DMS53 treated with DMSO at 0.1 percent for 48 hours (cell line): ENCODE data around the gene ZC2HC1B.
"Not testable (repeated sequence)": the region's sequence is repeated elsewhere in the genome, so short reads cannot be mapped to it uniquely, and the experiment has no call there.

Experiments
- DNase-seq: peaks from one replicate; lab custom pipeline; 2025; ENCODE audit not compliant: unreplicated experiment; lab: John Stamatoyannopoulos, UW

ZC2HC1B gene

DNA sequence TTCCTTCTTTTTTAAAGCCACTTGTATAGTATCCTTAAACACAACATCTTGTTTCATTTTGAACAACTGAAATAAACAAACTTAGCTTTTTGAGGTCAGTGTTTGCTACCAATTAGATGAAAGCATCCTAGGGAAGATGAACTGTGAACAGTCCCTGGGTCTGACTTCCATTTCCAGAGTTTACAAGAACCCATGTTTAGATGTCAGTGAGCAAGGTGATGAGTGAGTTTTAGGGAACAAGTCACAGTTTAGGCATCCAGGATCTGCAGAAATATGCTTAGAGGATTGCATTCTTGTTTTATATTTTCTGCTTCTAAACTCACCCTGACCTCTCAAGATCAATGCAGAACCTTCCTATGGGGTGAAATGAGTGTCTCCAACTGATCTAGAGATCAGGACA is 3.0 kb downstream of the ZC2HC1B start:
- no peak for DNase-seq

DNA sequence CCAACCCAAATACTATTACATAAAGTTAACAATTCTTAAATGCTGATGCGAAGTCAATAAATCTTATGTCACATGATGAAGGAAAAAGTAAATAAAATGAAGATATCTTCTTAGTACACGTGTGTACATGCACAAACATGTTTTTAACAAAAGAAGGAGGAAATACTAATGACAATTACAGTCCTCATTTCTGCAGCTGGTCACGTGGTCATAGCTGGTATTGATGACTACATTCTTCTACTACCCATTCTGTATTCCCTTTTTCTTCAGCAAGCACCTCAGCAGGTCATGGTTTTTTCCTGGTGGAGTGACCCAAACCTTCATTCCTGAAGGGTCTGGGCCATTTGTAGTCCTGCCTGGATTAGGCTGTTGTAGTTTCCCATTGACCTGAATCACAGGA is 4.5 kb downstream of the ZC2HC1B start:
- not testable (repeated sequence) for DNase-seq

DNA sequence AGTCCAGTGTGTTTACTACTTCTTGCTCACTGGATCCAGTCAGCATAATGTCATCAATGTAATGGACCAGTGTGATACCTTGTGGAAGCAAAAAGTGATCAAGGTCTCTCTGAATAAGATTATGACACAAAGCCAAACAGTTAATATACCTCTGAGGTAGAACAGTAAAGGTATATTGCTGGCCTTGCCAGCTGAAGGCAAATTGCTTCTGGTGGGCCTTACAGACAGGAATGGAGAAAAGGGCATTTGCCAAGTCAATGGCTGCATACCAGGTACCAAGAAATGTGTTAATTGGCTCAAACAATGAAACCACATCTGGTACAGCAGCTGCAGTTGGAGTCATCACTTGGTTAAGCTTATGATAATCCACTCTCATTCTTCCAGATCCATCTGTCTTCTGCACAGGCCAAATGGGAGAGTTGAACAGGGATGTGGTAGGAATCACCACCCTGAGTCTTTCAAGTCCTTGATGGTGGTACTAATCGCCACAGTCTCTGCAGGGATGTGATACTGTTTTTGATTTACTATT is 7.0 kb downstream of the ZC2HC1B start:
- DNase-seq = not testable (repeated sequence)

DNA sequence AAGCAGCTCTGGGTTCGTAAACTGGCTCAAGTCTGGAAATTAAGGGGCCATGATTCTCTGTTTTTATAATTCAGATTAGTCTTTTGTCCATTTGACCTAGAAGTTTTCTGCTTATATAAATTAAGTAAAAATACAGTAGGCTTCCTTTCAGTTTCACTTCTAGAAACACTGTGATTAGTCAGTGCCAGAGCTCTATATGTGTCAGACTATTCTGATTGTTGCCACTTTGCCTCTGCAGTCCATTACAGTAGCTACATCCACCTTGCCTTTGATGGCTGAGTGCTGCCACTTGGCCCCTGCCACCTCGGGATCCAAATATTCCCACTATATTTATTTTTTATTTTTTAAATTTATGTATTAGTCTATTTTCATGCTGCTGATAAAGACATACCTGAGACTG is 7.9 kb downstream of the ZC2HC1B start:
- DNase-seq = no peak

DNA sequence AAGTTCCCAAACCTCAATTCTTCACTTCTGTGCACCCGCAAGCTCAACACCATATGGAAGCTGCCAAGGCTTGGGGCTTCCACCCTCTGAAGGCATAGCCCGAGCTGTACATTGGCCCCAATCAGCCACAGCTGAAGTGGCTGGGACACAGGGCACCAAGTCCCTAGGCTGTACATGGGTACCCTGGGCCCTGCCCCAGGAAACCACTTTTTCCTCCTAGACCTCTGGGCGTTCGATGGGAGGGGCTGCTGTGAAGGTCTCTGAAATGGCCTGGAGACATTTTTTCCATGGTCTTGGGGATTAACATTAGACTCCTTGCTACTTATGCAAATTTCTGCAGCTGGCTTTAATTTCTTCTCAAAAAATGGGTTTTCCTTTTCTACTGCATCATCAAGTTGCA is 9.3 kb downstream of the ZC2HC1B start:
- not testable (repeated sequence) for DNase-seq

DNA sequence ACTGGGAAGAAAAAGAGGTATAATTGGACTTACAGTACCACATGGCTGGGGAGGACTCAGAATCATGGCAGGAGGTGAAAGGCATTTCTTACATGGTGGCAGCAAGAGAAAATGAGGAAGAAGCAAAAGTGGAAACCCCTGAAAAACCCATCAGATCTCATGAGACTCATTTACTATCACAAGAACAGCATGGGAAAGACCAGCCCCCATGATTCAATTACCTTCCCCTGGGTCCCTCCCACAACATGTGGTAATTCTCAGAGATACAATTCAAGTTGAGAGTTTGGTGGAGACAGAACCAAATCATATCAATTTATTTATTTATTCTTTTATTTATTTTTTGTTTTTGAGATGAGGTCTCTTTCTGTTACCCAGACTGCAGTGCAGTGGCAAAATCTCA is 10.2 kb downstream of the ZC2HC1B start:
- not testable (repeated sequence) for DNase-seq

DNA sequence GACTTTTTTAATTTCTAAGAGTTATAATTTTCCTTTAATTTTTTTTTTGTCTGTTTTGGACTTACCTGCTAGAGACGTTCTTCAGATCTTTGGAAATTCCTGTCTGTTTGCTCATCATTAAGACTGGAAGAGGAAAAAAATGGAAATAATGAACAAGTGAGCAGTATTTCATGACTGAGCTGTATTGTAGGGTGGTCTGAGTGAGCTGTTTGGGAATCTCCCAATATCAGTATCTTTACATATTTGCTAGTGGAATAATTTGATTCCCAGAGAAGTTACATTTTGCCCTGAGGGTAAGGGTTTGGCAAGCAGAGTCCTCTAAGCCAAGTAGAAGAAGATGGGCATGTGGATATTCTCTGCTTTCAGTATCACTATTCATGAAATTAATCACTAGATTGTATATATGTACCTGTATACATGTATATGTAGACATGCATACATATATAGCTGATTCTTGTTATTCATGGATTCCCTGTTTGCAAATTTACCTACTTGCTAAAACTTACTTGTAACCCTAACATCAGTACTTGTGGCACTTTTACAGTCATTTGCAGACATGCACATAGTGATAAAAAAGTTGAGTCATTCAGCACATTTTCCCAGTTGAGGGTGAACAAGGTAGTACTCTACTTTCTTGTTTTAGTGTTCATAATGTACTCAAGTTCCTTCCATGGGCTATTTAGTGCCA is 13.5 kb downstream of the ZC2HC1B start:
- DNase-seq = no peak

DNA sequence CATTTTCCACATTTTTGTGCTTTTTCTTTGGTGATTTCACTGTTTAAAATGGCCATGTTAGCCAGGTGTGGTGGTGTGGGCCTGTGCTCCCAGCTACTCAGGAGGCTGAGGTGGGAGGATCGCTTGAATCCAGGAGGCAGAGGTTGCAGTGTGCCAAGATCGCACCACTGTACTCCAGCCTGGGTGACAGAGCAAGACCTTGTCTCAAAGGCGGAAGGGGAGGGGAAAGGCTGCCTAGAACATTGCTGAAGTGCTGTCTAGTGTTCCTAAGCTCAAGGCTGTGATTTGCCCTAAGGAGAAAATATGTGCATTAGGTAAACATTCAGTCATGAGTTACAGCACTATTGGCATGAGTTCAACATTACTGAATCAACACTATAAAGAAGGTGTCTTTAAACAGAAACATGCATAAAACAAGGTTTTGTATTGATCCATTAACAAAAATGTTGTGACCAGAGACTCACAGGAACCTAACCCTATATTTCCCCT is 14.0 kb downstream of the ZC2HC1B start:
- no peak for DNase-seq

DNA sequence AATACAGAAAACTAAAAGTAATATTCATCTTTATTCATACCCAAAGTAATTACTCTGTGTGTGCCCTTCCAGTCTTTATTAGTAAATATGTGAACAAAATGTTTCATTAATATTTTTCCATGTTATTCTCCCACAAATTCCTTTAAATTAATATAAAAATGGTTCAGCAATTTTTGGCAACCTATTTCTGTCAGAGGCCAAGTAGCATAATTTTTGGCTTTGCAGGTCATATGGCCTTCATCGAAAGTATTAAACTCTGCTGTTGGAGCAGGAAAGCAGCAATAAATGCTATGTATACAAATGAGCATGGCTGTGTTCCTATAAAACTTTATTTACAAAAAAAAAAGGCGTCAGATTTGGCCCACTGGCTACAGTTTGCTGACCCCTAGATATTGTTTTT is 16.1 kb downstream of the ZC2HC1B start:
- no peak for DNase-seq

DNA sequence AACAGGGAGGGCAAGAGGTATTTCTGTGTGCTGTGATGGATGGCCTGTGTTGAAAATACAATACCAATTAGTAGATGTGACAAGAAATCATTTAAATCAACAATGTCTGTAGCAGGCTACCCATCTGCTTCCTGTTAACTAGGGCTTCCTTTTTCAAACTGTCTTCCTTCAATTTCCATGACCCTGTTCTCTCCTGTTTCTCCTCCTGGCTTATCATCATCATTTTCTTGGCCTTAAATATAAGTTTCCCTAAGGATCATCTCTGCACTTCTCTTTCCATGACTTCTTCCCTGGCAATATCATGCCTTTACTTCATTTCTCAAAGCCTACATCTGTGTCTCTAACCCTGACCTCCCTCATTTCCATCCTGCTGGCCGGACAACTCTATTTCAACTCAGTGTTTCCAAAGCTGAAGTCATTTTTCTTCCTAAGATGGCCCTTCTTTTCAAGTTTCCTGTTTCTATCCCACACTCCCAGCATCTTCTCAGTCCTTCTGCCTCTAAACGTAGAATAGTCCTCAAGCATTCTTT is 18.2 kb downstream of the ZC2HC1B start:
- no peak for DNase-seq

DNA sequence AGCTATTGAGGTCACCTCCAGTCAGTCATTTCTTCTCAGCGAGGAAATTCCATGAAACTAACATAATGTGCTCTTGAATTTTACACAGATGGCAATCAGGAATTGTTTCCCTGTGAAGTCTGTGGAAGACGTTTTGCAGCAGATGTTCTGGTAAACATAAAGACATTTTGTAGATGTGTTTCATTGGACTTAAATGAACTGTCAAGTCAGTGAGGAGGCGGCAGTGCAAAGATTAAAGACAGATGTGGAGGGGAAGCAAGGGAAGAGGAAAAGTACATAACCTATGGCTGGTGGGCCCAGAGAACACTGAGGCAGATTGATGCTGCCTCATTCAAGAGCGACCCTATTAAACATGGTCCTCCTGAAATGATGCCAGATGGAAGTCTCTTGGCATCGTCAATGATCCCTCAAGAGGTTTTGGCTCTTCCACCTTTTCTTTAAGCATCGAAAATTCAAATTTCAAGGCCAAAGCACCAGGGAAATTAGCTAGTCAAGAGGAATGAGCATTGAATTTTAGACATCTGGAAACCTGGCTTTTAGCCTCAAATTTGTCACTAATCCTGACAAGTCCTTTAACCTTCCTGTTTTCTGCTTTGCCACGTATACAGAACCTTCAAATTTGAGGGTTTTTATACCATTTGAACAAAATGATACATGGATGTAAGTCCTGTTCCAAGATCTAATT is 20.1 kb downstream of the ZC2HC1B start:
- no peak for DNase-seq

DNA sequence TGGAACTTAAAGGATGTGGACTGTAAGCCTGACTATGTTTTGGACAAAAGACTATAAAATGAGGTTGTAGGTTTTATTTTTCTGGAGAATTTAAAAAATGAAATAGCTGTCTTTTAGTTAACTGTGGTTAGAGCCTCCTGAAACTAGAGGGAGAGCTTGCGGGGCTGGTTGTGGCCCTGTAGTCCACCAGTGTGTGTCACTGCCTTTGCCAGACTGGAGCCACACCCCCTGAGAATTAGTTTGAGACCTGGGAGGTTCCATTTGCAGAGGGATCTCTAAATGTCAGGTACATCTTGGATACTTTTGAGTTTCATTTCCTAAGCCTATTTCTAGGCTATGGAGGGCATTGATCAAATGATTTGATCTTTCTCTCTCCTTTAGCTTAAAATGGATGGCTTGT is 20.8 kb downstream of the ZC2HC1B start:
- DNase-seq = no peak

DNA sequence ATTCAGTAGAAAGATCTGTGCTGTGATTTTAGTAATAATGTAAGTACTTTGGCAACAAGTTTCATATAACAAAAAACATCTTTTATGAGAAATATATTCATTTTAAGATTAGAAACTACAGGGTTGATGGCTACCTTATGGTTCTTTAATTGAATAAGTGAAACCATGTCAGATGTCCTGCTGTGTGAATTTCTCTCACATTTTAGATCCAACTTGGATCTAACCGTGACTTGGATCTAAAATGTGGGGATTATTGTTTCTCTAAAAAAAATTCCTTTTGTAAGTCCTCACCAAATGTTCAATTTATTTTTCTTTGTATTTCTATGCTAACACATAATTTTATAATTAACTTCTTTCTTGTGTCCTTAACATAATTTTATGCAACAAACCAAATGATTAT is 30.4 kb downstream of the ZC2HC1B start:
- DNase-seq = no peak

DNA sequence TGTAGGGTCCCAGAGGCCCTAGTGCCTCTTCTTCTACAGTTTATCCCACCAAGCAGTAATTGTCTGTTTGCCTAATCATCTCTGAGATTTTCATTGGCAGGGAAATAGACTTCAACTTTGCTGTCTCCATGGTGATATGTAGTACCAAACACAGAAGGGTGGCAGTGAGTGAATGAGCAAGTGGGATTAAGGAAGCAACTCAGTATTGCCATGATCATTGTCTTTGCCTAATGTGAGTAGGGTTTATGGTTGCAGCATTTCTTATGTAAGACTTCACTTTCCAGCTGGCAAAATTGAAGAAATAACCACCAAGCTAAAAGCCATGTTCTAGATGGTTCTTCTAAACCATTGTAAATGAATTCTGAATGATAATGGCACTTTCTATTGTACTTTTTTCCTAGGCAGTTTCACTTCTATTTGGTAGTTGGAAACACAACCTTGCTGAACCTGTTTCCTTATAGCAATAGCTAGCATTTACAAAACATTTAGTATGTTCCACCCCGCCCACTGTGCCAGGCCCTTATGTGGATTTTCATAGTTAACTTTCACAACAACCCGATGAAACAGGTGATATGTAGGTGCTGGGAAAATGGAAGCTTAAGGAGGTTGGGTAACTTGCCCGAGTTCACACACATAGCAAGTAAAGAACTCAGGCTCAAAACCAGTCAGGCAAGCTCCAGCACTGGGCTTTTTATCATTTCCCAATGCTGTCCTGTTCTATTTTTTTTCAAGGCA is 32.0 kb downstream of the ZC2HC1B start:
- no peak for DNase-seq

DNA sequence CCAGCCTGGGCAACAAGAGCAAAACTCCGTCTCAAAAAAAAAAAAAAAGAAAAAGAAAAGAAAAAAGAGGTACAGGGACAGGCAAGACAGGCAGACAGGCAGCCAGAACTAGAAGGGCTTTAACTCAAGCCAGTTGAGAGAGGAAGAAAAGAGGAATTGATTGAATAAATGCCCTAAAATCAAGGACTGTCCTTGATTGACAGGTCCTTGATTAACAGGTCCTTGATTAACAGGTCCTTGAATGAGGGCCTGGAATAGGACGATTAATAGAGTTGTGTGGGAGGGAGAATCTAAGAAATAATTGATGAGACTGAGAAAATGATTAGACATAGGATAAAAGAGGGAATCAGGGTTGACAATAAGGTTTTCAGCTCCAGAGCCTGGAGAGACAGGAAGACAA is 36.1 kb downstream of the ZC2HC1B start:
- no peak for DNase-seq

DNA sequence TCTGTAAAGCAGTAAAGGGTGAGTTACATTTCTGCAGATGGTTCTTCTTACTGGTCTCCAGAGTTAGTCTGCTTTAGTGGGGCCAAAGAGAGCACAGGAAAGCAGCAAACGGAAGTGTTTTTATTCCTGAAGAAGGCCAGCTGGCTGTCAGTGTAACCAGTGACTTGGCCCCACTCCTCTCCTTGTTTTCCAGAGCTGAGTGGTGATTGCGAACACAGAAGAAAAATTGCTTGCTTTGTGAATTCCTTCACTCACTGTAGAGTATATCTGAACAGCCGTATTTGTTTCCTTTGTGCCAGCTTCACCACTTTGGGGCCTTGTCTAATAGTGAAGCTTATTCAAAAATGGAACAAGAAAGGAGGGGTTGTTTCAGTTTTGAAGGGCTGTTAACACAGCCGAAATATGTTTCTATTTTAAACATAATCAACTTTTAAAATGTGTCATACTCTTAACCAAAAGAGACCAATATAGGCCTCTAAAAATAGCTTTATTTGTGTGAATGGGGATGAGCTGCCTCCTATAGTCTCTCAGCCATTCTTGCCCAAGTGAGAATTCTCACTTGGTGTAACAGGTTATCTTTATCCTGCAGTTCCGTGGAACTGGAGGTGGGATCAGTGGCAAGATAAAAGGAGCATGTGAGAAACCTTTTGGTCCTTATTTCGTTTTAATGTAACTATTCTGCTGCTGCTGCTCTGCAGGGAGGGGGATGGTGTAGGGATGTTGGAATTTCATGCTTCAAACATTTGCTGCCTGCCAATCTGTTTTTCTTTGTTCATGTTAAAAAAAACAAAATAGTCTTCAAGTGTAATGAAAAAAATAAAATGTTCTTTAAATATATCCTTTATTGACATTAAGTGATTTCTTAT is 37.8 kb downstream of the ZC2HC1B start:
- no peak for DNase-seq

DNA sequence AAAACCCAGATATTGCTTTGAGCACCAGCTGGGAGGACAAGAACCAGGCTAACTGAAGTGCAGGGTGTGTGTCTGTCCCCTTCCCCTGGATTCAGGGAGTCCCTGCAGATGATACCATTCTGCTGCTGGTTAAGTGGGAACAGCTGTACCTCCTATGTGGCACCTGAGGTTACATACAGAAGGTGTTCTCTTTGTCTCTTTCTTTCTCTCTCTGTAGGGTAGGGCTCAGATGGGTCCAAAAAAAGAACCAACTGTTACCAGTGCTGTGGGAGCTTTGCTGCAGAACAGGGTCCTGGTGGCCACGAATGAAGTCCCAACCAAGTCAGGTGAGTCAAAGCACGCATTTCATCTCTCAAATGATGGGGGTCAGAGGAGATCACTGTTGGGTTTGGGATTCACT is 38.6 kb downstream of the ZC2HC1B start:
- no peak for DNase-seq

DNA sequence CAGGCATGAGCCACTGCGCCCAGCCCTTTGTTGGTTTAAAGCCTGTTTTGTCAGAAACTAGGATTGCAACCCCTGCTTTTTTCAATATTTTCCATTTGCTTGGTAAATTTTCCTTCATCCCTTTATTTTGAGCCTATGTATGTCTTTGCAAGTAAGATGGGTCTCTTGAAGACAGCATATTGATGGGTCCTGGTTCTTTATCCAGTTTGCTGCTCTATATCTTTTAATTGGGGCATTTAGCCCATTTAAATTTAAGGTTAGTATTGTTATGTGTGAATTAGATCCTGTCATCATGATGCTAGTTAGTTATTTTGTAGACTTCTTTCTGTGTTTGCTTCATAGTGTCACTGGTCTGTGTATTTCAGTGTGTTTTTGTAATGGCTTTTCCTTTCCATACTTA is 46.8 kb downstream of the ZC2HC1B start:
- no peak for DNase-seq

DNA sequence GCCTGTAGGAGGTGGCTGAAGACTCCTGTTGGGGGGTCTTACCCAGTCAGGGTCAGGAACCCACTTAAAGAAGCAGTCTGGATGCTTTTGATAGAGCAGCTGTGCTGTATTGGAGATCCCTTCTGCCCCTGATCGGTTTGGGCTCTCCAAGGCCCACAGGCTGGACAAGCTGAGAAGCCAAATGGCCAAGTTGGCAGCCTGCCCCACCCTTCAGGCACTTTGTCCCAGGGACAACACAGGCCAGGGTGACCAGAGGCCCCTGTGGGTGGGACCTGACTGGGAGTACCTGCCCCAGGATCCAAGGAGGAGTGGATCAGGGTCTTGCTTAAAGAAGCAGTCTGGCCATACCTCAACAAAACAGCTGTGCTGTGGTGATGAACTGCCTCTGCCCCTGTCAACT is 48.4 kb downstream of the ZC2HC1B start:
- no peak for DNase-seq

DNA sequence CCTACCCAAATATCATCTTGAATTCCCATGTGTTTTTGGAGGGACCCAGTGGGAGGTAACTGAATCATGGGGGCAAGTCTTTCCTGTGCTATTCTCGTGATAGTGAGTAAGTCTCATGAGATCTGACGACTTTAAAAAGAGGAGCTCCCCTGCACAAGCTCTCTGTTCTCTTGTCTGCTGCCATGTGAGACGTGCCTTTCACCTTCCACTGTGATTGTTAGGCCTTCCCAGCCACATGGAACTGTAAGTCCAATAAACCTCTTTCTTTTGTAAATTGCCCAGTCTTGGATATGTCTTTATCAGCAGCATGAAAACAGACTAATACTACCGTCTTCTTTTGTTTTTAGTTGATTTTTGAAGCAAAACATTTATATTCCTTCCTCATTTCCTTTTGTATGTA is 52.8 kb downstream of the ZC2HC1B start:
- not testable (repeated sequence) for DNase-seq

DNA sequence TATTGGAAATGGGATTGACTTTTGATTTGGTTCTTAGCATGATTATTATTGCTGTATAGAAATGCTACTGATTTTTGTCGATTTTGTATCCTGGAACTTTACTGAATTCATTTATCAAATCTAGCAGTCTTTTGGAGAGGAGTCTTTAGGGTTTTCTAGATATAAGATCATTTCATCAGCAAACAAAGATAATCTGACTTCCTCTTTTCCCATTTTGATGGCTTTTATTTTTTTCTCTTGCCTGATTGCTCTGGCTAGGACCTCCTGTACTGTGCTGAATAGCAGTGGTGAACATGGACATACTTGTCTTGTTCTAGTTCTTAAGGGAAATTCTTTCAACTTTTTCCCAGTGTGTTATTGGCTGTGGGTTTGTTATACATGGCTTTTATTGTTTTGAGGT is 64.6 kb downstream of the ZC2HC1B start:
- no peak for DNase-seq
